Measurements from ENCODE around the gene IQUB.
"Not testable (repeated sequence)": the region's sequence is repeated elsewhere in the genome, so short reads cannot be mapped to it uniquely, and the experiment has no call there.

GRCh38 chr7:123478056-123478455 lies 56.3 kb downstream of the IQUB start:
- not testable (repeated sequence) for TF ChIP-seq CTCF, POLR2A, POLR2AphosphoS5 (IDR thresholded peaks at IDR 0.05)

Data from sigmoid colon (tissue), 4 donors.